HUES64 (cell line): Measurements from ENCODE around the gene FAM156B.
A peak's percentile ranks its signal among the peaks of the same experiment; 100 is the strongest.
"Not testable (repeated sequence)": the region's sequence is repeated elsewhere in the genome, so short reads cannot be mapped to it uniquely, and the experiment has no call there.

ENCODE experiments used
- H3K27ac ChIP-seq: 2 replicates; pipeline ENCODE4 v1.7.0; 2013; ENCODE audit warnings: low read depth, low read length, inconsistent platforms
- H3K27me3 ChIP-seq: 2 replicates; pipeline ENCODE4 v1.6.1; 2013; ENCODE audit warnings: mild to moderate bottlenecking, low read length; ENCODE audit not compliant: insufficient read depth
- H3K36me3 ChIP-seq: 2 replicates; pipeline ENCODE4 v1.6.1; 2013; ENCODE audit warnings: mild to moderate bottlenecking, low read length; ENCODE audit not compliant: insufficient read depth
- H3K4me1 ChIP-seq: 2 replicates; pipeline ENCODE4 v1.6.1; 2013; ENCODE audit warnings: mild to moderate bottlenecking, low read length, moderate library complexity; ENCODE audit not compliant: insufficient read depth
- H3K4me3 ChIP-seq: 2 replicates; pipeline ENCODE4 v1.5.1; 2013; ENCODE audit warnings: mild to moderate bottlenecking, low read length, moderate library complexity
- H3K9ac ChIP-seq: 2 replicates; pipeline ENCODE4 v1.6.1; 2013; ENCODE audit warnings: mild to moderate bottlenecking, low read depth, low read length
- H3K9me3 ChIP-seq: 2 replicates; pipeline ENCODE4 v1.6.1; 2013; ENCODE audit warnings: low read depth, low read length; ENCODE audit not compliant: insufficient read depth
- WGBS: fragments of 150-250, 120-280 bp; methylation state at CpG from one replicate; pipeline ENCODE4 v1.1.7; 2013; ENCODE audit warnings: missing lambda C conversion rate; 5-methylcytosine and 5-hydroxymethylcytosine counted together

Gene FAM156B

DNA sequence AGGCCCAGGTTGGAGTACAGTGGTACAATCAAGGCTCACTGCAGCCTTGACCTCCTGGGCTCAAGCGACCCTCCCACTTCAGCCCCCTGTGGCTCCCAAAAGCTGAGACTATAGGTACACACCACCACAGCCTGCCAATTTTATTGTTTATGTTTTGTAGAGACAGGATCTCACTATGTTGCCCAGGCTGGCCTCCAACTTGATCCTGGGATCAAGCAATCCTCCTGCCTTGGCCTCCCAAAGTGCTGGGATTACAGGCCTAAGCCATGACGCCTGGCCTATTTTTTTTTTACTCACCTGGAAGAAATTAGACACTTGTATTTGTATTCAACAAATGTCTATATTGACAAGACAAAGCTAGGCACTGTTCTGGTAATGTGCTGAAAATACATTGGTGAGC lies 36.1 kb downstream of the FAM156B start:
- WGBS: 93% methylated on average over 2 of the region's 2 CpGs
- Histone ChIP-seq H3K4me1 (peaks cover 4% of the 10 kb centered on the region; the same call in 1 of the 2 replicates), H3K27me3 (no peaks in the 10 kb centered on the region), H3K9ac (no peak overlapping the region), H3K4me3 (no peak overlapping the region), H3K36me3 (no peaks in the 10 kb centered on the region), H3K9me3 (no peaks in the 10 kb centered on the region), H3K27ac (no peak overlapping the region)

- H3K27me3 ChIP-seq: no peaks in the 10 kb centered on the region
- H3K9me3 ChIP-seq: no peaks in the 10 kb centered on the region
- peaks cover 4% of the 10 kb centered on the region; the same call in 1 of the 2 replicates for H3K4me1 ChIP-seq
- H3K36me3 ChIP-seq: no peaks in the 10 kb centered on the region
- 2% methylated on average over 24 of the region's 27 CpGs for WGBS
- peak overlapping the region; percentile 91 for H3K9ac ChIP-seq
- H3K27ac ChIP-seq: peak overlapping the region; percentile 92
- H3K4me3 ChIP-seq: peak overlapping the region; percentile 79
These were observed 37.0 kb downstream of the FAM156B start for GRCh38 chrX:52933976-52934703.

GRCh38 chrX:52934704-52935469 lies 37.8 kb downstream of the FAM156B start:
- peaks cover 4% of the 10 kb centered on the region; the same call in 1 of the 2 replicates for H3K4me1 ChIP-seq
- no peaks in the 10 kb centered on the region for H3K9me3 ChIP-seq
- under 1% methylated on average over 53 of the region's 61 CpGs for WGBS
- peak overlapping the region; percentile 91 for H3K9ac ChIP-seq
- no peaks in the 10 kb centered on the region for H3K36me3 ChIP-seq
- H3K27ac ChIP-seq: peak overlapping the region; percentile 92
- H3K27me3 ChIP-seq: no peaks in the 10 kb centered on the region
- H3K4me3 ChIP-seq: peak overlapping the region; percentile 79

DNA sequence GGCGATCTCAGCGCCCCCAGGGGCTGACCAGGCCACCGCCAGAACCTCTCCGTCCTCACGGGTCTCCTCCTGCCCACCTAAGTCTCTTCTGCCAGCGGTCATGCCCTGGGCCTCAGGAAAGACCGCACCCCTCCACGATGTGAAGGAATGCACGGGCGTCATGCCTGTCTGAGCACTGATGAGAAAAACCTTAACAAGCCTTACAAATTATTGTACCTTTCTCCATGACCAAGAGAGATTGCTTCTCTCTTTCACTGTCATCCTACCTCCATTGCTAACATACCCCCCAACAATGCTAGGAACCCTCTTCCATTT lies 38.3 kb downstream of the FAM156B start:
- Histone ChIP-seq H3K9ac (peak overlapping the region; percentile 91), H3K27ac (peak overlapping the region; percentile 92), H3K4me3 (peak overlapping the region; percentile 79)
- not testable (repeated sequence) for H3K27me3 ChIP-seq, H3K36me3 ChIP-seq, H3K4me1 ChIP-seq, H3K9me3 ChIP-seq
- 9% methylated on average over 10 of the region's 10 CpGs for WGBS

DNA sequence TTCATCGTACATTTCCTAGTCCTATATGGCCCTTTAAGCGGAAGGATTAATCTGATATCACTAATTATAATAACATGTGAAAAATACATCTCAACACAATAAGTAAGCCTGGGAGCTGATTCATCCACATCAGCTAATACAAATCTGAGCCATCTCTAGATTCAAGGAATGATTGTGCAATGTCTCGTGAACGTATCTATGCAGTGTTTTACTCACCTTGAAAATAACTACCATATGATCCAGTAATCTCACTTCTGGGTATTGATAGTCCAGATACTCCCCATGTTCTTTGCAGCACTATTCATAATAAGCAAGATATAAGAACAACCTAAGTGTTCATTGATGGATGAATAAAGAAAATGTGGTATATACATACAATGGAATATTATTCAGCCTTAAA lies 43.6 kb downstream of the FAM156B start:
- H3K4me1 ChIP-seq, H3K9me3 ChIP-seq, H3K27ac ChIP-seq, H3K27me3 ChIP-seq, H3K4me3 ChIP-seq, H3K36me3 ChIP-seq, H3K9ac ChIP-seq: not testable (repeated sequence)
- no CpG with 5 or more reads among the region's 4 CpGs for WGBS

GRCh38 chrX:52941728-52942127 lies 44.6 kb downstream of the FAM156B start:
- not testable (repeated sequence) for H3K4me3 ChIP-seq, H3K36me3 ChIP-seq, H3K4me1 ChIP-seq, H3K9me3 ChIP-seq, H3K27me3 ChIP-seq, H3K27ac ChIP-seq, H3K9ac ChIP-seq
- no CpG with 5 or more reads among the region's 10 CpGs for WGBS

DNA sequence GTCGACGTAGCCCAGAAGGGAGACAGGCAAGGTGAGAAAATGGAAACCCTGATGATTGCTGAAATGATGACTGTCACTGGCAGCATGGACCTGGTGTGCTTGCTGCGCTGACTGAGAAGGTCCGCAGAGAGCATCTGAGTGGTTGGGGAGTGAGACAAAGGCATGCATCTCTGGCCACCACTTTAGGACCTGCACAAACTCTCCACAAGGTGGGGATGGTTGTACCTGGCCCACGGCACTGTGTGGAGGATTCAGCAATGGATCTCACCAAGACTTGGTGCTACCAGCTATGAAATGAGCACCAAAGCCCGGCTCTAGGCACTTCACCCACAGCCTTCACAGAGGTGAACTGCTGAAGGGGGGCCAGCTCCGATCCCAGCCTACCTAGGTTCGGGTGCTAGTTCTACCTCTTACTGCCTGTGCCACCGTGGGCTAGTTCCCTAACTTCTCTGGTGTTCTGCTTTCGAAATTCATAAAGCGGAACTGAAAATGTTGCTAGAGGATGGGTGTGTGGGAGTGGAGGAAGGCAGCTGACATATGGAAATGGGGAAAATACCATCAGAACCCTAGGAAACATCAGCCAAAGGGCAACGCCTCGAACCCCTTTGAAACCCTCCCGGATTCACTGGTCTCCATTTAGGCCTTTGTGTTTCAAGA lies 48.8 kb downstream of the FAM156B start:
- H3K27ac ChIP-seq, H3K9me3 ChIP-seq, H3K36me3 ChIP-seq, H3K27me3 ChIP-seq, H3K9ac ChIP-seq, H3K4me1 ChIP-seq, H3K4me3 ChIP-seq: not testable (repeated sequence)
- no CpG with 5 or more reads among the region's 14 CpGs for WGBS

- not testable (repeated sequence) for H3K4me3 ChIP-seq, H3K27ac ChIP-seq, H3K36me3 ChIP-seq, H3K4me1 ChIP-seq, H3K9me3 ChIP-seq, H3K27me3 ChIP-seq, H3K9ac ChIP-seq
- WGBS: no CpG with 5 or more reads among the region's 16 CpGs
These were observed 50.4 kb downstream of the FAM156B start for GRCh38 chrX:52947501-52947900.

DNA sequence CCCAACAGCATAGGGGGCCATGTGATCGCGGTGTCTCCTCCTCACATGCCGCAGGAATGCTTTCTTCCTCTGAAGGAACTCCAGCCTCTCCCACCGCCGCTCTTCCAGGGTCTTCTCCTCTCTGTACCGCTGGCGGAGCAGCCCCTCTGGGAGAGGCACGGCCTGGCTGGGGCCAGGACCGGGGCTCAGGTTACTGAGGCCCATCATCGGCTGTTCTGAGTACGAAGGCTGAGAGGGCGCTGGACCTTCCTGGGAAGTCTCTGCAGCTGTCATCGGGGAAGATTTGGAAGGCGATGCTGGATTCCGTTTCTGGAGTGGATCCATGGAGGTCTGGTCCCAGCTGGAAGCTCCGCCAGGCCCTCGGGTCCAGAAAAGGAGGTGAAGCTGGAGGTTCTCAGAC lies 51.1 kb downstream of the FAM156B start:
- not testable (repeated sequence) for H3K36me3 ChIP-seq, H3K9me3 ChIP-seq, H3K9ac ChIP-seq, H3K27ac ChIP-seq, H3K4me1 ChIP-seq, H3K27me3 ChIP-seq, H3K4me3 ChIP-seq
- no CpG with 5 or more reads among the region's 17 CpGs for WGBS

- not testable (repeated sequence) for H3K36me3 ChIP-seq, H3K9ac ChIP-seq, H3K27me3 ChIP-seq, H3K27ac ChIP-seq, H3K9me3 ChIP-seq, H3K4me1 ChIP-seq, H3K4me3 ChIP-seq
- WGBS: no CpG with 5 or more reads among the region's 4 CpGs
These were observed 52.2 kb downstream of the FAM156B start for GRCh38 chrX:52949325-52949724.

GRCh38 chrX:52949884-52950283 lies 52.8 kb downstream of the FAM156B start:
- H3K9me3 ChIP-seq, H3K9ac ChIP-seq, H3K4me3 ChIP-seq, H3K36me3 ChIP-seq, H3K27me3 ChIP-seq, H3K27ac ChIP-seq, H3K4me1 ChIP-seq: not testable (repeated sequence)
- WGBS: no CpG with 5 or more reads among the region's 10 CpGs
